HCEC 1CT (cell line): ENCODE results near the gene RNU7-1.

Experiments used
- DNase-seq: peaks from one replicate; pipeline ENCODE4 v3.0.0-alpha.2; 2017

RNU7-1 gene

GRCh38 chr12:6938353-6939190, 5.0 kb upstream of the RNU7-1 start:
- no peak for DNase-seq

- DNase-seq: no peak
These were observed 4.5 kb upstream of the RNU7-1 start for GRCh38 chr12:6939191-6939540.

GRCh38 chr12:6941267-6941666, 2.3 kb upstream of the RNU7-1 start:
- no peak for DNase-seq

GRCh38 chr12:6941782-6942181, 1.8 kb upstream of the RNU7-1 start:
- DNase-seq: no peak

GRCh38 chr12:6942331-6942665, 1.3 kb upstream of the RNU7-1 start:
- no peak for DNase-seq

GRCh38 chr12:6943389-6943721, 261 bp upstream of the RNU7-1 start:
- peak; percentile 91 for DNase-seq

GRCh38 chr12:6944381-6945186, 968 bp downstream of the RNU7-1 start:
- DNase-seq: peak; percentile 93

- DNase-seq: no peak
These were observed 2.0 kb downstream of the RNU7-1 start for GRCh38 chr12:6945613-6946012.

- no peak for DNase-seq
These were observed 2.7 kb downstream of the RNU7-1 start for GRCh38 chr12:6946033-6946919.

- no peak for DNase-seq
These were observed 3.3 kb downstream of the RNU7-1 start for GRCh38 chr12:6946920-6947374.

GRCh38 chr12:6947615-6948014, 4.0 kb downstream of the RNU7-1 start:
- no peak for DNase-seq

- DNase-seq: no peak
These were observed 5.4 kb downstream of the RNU7-1 start for GRCh38 chr12:6948873-6949594.

GRCh38 chr12:6950401-6950801, 6.8 kb downstream of the RNU7-1 start:
- DNase-seq: no peak

GRCh38 chr12:6950811-6951540, 7.4 kb downstream of the RNU7-1 start, which contains the start of gene PTPN6:
TSS of gene PTPN6 (plus strand) at chr12:6951356. CDS start at chr12:6951513, 157 bp downstream.
- no peak for DNase-seq

- no peak for DNase-seq
These were observed 8.0 kb downstream of the RNU7-1 start for GRCh38 chr12:6951551-6952120.

GRCh38 chr12:6952121-6952862, 8.7 kb downstream of the RNU7-1 start:
- no peak for DNase-seq

GRCh38 chr12:6952863-6953441, 9.3 kb downstream of the RNU7-1 start:
- no peak for DNase-seq

GRCh38 chr12:6953442-6954315, 10.1 kb downstream of the RNU7-1 start:
- no peak for DNase-seq
